HTR-8/SVneo (cell line): ENCODE measurements around the gene TAMALIN.

Experiments used
- DNase-seq: peaks from one replicate; pipeline ENCODE4 v3.0.0; 2011; ENCODE audit warnings: low spot score, mixed read lengths; ENCODE audit not compliant: insufficient read length
- FAIRE-seq: peaks from 2 replicates; lab custom pipeline; 2011; peaks lifted over from hg19 to GRCh38; lab: Jason Lieb, UNC

The TAMALIN gene

DNA sequence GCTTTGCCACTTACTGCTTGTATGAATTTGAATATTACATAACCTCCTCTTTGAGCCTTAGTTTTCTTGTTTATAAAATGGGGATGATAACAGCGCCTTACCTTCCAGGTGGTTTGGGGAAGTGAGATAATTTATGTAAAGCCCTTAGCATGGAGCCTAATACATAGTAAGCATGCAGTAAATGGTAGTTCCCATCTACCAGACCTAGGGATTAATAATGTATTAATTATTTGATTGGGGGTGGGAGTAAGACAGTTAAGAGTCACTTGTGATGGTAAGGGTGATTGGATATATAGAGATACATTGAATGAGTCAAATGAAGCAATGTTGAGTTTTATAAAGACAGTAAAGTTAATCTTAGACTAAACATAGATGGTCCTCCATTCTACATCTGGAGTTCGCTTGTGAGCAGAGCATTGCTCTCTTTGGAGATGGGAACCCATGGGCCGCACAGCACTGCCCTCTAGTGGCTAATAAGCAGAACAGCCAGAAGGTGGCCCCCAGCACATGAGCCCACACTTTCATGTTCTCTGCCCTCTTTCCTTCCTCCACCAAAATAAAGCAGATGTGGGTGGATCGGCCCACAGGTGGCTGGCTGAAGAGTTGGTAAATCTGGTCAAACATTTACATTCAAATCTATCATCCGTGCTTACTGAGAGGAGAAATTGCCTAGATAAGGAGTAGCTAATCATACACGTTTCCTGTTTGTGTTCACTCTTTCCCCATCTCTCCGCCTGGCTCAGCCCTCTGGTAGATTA lies 26.5 kb upstream of the TAMALIN start:
- no peak for FAIRE-seq
- DNase-seq, result peak; percentile 85

- no peak for FAIRE-seq
- DNase-seq, result no peak
Observed at GRCh38 chr12:51980809-51981127, 26.0 kb upstream of the TAMALIN start.

DNA sequence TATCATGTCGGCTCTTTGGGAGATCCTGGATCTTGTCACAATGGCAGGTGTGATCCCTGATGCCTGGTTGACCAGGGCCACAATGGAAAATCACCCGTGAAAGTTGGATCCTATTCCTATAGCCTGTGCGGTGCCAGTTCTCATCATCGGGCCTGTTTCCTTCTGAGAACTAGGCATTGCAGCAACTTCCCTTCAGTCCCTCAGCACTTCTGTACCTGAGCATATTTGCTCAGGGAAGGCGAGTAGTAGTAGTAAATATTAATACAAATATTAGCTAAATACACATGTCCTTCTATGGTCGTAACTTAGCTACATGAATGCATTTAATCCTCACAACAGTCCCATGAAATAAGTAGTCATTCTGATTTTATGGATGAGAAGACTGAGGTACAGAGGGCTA lies 22.1 kb upstream of the TAMALIN start:
- FAIRE-seq (no peak), DNase-seq (no peak)

- FAIRE-seq, result no peak
- DNase-seq, result no peak
Observed at GRCh38 chr12:51985154-51985835, 21.5 kb upstream of the TAMALIN start.

DNA sequence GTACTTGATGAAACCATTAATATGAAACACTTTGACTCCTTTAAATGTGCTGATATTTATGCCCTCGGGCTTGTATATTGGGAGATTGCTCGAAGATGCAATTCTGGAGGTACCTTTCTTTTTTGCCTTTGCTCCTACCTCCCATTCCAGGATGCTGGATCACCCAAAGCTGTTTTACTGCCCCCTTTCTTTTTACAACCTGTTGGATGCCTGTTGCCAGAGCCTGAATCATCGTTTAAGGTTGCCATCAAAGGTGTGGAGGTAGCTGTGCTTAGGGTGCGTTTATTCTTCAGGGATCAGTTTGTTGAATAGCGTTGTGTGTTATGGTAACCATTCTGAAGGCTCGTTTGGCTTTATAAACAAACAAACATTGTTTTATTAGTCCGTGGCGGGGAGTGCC lies 19.9 kb upstream of the TAMALIN start:
- FAIRE-seq, result no peak

DNA sequence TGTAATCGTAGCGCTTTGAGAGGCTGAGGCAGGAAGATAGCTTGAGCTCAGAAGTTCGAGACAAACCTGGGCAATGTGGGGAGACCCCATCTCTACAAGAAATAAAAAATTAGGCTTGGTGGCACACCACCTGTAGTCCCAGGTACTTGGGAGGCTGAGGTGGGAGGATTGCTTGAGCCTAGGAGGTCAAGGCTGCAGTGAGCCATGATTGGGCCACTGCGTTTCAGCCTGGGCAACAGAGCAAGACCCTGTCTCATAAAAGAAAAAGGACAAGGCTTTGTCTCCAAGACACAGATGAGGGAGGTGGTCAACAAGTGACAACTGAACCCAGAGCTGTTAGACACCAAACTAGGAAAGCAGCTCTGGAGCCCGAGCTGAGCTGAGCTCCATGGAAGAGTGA lies 14.5 kb upstream of the TAMALIN start:
- no peak for DNase-seq
- FAIRE-seq, result no peak

More for the DNA sequence above, 19.9 kb upstream of the TAMALIN start:
- DNase-seq, result no peak

DNA sequence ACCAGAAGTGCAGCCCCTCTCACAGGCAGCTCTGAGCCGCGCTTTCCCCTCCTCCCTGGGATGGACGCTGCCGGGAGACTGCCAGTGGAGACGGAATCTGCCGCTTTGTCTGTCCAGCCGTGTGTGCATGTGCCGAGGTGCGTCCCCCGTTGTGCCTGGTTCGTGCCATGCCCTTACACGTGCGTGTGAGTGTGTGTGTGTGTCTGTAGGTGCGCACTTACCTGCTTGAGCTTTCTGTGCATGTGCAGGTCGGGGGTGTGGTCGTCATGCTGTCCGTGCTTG lies 12.3 kb upstream of the TAMALIN start:
- FAIRE-seq (no peak), DNase-seq (no peak)

DNA sequence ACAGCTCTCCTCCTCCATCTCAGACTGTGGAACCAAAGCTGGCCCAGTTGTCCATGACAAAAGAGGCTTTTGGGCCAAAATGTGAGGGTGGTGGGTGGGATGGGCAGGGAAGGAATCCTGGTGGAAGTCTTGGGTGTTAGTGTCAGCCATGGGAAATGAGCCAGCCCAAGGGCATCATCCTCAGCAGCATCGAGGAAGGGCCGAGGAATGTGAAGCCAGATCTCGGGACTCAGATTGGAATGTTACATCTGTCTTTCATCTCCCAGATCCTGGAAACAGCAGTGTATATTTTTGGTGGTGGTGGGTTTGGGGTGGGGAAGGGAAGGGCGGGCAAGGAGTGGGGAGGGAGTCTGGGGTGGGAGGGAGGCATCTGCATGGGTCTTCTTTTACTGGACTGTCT lies 11.8 kb upstream of the TAMALIN start:
- no peak for FAIRE-seq
- DNase-seq, result no peak

GRCh38 chr12:51997136-51997535 lies 9.6 kb upstream of the TAMALIN start:
- DNase-seq, result no peak
- FAIRE-seq, result no peak

DNA sequence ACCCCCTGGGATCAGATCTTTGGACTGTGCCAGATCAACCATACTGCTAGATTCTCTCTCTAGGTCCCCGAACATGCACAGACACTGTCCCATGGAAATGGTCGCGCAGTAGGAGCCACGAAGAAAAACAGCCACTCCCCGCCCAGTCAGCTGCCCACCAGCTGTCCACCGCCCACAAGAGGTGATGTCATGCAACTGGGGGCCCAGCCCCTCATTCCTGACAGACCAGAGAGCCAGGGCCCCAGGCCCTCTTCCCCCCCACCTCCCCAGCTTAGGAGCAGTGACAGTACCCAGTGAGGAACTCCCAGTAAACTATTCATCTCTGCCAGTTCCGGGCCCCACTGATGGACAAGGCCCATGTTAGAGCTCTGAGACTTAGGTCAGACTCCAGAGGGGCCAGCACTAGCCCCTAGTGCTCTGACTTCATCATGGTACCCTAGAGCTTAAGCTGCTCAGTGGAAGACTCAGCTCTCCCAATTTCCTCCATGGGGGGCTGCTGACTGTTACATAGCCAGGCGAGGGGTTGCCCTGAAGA lies 3.7 kb upstream of the TAMALIN start:
- no peak for DNase-seq
- no peak for FAIRE-seq

DNA sequence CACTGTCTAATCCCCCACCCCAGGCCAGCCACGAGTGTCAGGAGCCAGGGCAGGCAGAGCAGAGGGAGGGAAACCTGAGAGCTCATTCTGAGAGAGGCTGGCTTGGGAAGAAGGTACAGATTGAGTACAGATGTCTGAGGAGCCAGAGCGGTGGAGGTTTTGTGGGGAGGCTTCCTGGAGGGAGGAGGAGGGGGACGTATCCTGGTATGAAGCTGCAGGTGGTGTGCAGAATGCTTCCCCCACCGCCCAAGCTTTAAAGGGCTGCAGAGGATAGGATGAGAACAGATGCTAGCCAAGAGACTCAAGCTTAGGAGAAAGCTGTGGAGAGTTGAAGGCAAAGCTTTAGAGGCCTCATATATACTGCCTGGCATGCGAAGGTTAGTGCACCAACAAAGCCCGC lies 3.2 kb upstream of the TAMALIN start:
- FAIRE-seq, result no peak
- no peak for DNase-seq

- FAIRE-seq (no peak), DNase-seq (peak; percentile 72)
Observed at GRCh38 chr12:52004042-52004648, 2.6 kb upstream of the TAMALIN start.

GRCh38 chr12:52005218-52005902 lies 1.4 kb upstream of the TAMALIN start:
- FAIRE-seq (no peak), DNase-seq (no peak)

DNA sequence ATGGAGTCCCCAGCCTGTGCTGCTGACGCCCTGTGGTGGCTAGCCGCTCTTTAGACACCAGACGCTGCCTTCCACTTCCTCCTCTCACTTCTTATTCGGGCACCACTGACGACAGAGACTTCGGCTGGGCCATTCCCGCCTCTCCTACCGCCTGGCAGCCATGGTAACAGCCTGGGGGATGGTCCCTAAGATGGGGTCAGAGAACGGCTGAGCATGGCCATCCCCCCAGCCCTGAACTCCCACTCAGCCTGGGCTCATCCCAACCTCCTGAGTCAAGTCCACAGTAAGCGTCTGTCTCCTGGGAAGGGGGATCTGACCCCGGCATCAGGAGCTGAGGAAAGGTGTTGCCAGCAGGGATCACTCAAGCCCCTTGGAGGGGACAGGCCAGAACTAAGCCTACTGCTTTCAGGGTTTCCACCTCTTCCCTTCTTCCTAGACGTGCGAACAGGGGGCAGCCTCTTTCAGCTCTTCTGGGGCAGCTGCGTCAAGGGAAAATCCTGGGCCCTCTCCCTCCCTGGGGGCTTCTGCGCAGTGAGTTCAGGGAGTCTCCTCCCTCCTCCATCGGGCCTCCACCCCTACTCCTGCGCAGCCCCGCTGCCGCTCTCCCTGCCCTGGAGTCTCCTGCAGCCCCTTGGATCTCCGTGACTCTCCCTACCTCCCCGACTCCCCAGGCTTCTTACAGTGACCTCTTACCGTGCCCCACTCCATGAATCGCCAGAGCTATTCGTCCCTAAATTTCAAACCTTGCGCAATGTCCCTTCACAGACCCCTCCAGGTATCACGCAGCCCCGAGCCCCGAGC lies 643 bp upstream of the TAMALIN start:
- FAIRE-seq (no peak), DNase-seq (no peak)

- DNase-seq, result no peak
Observed at GRCh38 chr12:52007158-52007921, 594 bp downstream of the TAMALIN start.

GRCh38 chr12:52007982-52008510 lies 1.3 kb downstream of the TAMALIN start:
- DNase-seq (no peak), FAIRE-seq (no peak)

More at GRCh38 chr12:52007158-52007921, 594 bp downstream of the TAMALIN start:
- no peak for FAIRE-seq

DNA sequence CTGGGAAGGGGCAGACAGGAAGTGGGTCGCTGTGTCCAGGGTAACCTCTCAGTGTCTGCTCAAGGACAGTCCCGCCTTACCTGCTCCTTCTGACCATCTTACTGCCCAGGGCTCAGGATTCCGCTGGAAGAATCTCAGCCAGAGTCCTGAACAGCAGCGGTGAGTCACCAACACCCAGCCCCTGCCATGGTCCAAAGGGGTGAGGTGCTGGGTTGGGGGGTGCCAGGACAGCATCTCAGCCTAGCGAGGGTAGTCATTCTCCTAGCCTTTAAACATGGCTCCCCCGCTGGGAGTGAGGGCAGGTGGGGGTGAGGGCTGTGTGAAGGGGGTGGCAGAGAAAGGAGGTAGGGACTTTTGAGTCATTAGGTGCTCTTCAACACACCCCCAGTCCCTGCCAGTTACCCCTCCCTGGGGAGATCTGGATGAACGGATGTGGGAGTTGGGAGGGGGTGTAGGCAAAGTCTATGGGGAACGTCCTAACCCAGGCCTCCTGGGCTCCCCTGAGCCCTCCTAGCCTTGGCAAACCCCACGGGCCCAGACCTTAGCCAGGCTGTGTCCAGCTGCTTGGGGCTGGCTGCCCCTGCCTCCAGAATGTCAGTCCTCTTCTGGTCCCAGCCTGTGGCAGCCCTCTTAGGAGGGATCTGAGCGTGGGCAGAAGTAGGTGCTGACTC lies 2.5 kb downstream of the TAMALIN start:
- no peak for DNase-seq
- FAIRE-seq, result no peak

GRCh38 chr12:52010152-52010622 lies 3.4 kb downstream of the TAMALIN start:
- DNase-seq, result peak; percentile 34
- FAIRE-seq, result no peak
